AML-193 (cell line): Measurements from ENCODE around the gene GNA15.

Experiments
- DNase-seq, 2 experiments: peaks; one replicate each; lab custom pipeline; 2025; lab: John Stamatoyannopoulos, UW

GNA15 gene

GRCh38 chr19:3208317-3209207 is 72.7 kb downstream of the GNA15 start:
- DNase-seq: no peak

- DNase-seq: peak; percentile 29 to 35
Observed at GRCh38 chr19:3210347-3211017, 74.6 kb downstream of the GNA15 start.

GRCh38 chr19:3211191-3211590 is 75.4 kb downstream of the GNA15 start:
- DNase-seq: no peak

GRCh38 chr19:3213159-3213558 is 77.3 kb downstream of the GNA15 start:
- DNase-seq: no peak
